Erythroblast (primary cell): ENCODE results near the gene RAB1A.

Experiments used
- DNase-seq, 2 experiments: peaks; one replicate each; lab custom pipeline; 2025; lab: John Stamatoyannopoulos, UW
- GATA1 ChIP-seq: IDR thresholded peaks from 2 replicates; pipeline ENCODE4 v1.6.1; 2011; ENCODE audit warnings: low read depth, mild to moderate bottlenecking, control low read depth, low read length, moderate library complexity
- POLR2A ChIP-seq: IDR thresholded peaks from 2 replicates; pipeline ENCODE4 v1.6.1; 2011; ENCODE audit warnings: mild to moderate bottlenecking, low read length

RAB1A gene

GRCh38 chr2:65071499-65072180 is 58.3 kb downstream of the RAB1A start:
- no peak for DNase-seq
- no peak for TF ChIP-seq GATA1
- no peak for TF ChIP-seq POLR2A

- DNase-seq: no peak
- TF ChIP-seq POLR2A (no peak), GATA1 (no peak)
Measured at GRCh38 chr2:65070856-65071255, 59.0 kb downstream of the RAB1A start.

- no peak for DNase-seq
- TF ChIP-seq GATA1 (no peak), POLR2A (no peak)
Measured at GRCh38 chr2:65070172-65070830, 59.6 kb downstream of the RAB1A start.

GRCh38 chr2:65069439-65069824 is 60.5 kb downstream of the RAB1A start:
- no peak for DNase-seq
- TF ChIP-seq POLR2A (no peak), GATA1 (no peak)

GRCh38 chr2:65067806-65068553 is 61.9 kb downstream of the RAB1A start:
- TF ChIP-seq GATA1: no peak
- TF ChIP-seq POLR2A: no peak
- no peak for DNase-seq

GRCh38 chr2:65064728-65065552 is 65.0 kb downstream of the RAB1A start:
- peak; percentile 79 for DNase-seq
- TF ChIP-seq GATA1 (no peak), POLR2A (no peak)

- DNase-seq: no peak
- no peak for TF ChIP-seq POLR2A
- TF ChIP-seq GATA1: no peak
Measured at GRCh38 chr2:65062843-65063825, 66.8 kb downstream of the RAB1A start.

- DNase-seq: no peak
- TF ChIP-seq POLR2A (no peak), GATA1 (no peak)
Measured at GRCh38 chr2:65061910-65062339, 68.0 kb downstream of the RAB1A start.

- DNase-seq: no peak
- no peak for TF ChIP-seq GATA1
- no peak for TF ChIP-seq POLR2A
Measured at GRCh38 chr2:65061146-65061909, 68.6 kb downstream of the RAB1A start.

- no peak for TF ChIP-seq GATA1
- TF ChIP-seq POLR2A: no peak
- DNase-seq: no peak
Measured at GRCh38 chr2:65059071-65059470, 70.8 kb downstream of the RAB1A start.

- TF ChIP-seq GATA1 (no peak), POLR2A (no peak)
- peak in 1 of 2 experiments; percentile 16 for DNase-seq
Measured at GRCh38 chr2:65057391-65058052, 72.4 kb downstream of the RAB1A start.

- TF ChIP-seq POLR2A (no peak), GATA1 (no peak)
- no peak for DNase-seq
Measured at GRCh38 chr2:65057054-65057375, 72.9 kb downstream of the RAB1A start.
